Esophagus muscularis mucosa (tissue), 3 donors: ENCODE data around the gene MTM1.

ENCODE experiments used
- CTCF ChIP-seq, 3 experiments: fragments of 200-600 bp in 2 of 3; fragments of 450-650 bp in 1 of 3; sonication (generic) in 2 of 3; IDR thresholded peaks; one replicate each; pipeline ENCODE4 v1.5.1; 2017 to 2019; ENCODE audit warnings: antibody characterized with exemption in 3 of 3, mild to moderate bottlenecking in 2 of 3, moderate library complexity in 1 of 3
- POLR2A ChIP-seq: fragments of 450-650 bp; IDR thresholded peaks from one replicate; pipeline ENCODE4 v1.6.1; 2017; ENCODE audit warnings: antibody characterized with exemption, moderate library complexity, mild to moderate bottlenecking, low read depth
- POLR2AphosphoS5 ChIP-seq, 2 donors: sonication (generic); formaldehyde crosslinking; IDR thresholded peaks; one replicate each; pipeline ENCODE4 v1.6.1; 2017; ENCODE audit warnings: antibody characterized with exemption in 2 of 2

- TF ChIP-seq POLR2A (no peak), CTCF (IDR thresholded peaks at IDR 0.05) (no peak), POLR2AphosphoS5 (IDR thresholded peaks at IDR 0.05) (no peak)
Observed at GRCh38 chrX:150551963-150552362, 16.5 kb upstream of the MTM1 start.
